H9 (cell line): ENCODE data around the gene OXTR. TPM values are rescaled to one million over a fixed set of nuclear protein-coding genes. Genes with fewer than 3 reads are reported as not detected.

Source experiments
- DNase-seq: peaks from one replicate; pipeline ENCODE4 v3.0.0-alpha.2; 2017
- H2AFZ ChIP-seq: one replicate; pipeline ENCODE4 v1.6.1; 2013; ENCODE audit warnings: mild to moderate bottlenecking, low read length, control low read depth, moderate library complexity
- H2AK5ac ChIP-seq: 2 replicates; pipeline ENCODE4 v1.6.1; 2013; ENCODE audit warnings: low read length, control low read depth, mixed read lengths; ENCODE audit not compliant: insufficient read length
- H2BK120ac ChIP-seq: one replicate; pipeline ENCODE4 v1.6.1; 2013; ENCODE audit warnings: low read depth, mild to moderate bottlenecking, low read length, control low read depth, inconsistent platforms; ENCODE audit not compliant: poor library complexity, severe bottlenecking
- H2BK12ac ChIP-seq: 2 replicates; pipeline ENCODE4 v1.6.1; 2013; ENCODE audit warnings: low read length, control low read depth, mixed read lengths, low read depth; ENCODE audit not compliant: insufficient read length
- H2BK15ac ChIP-seq: 2 replicates; pipeline ENCODE4 v1.6.1; 2013; ENCODE audit warnings: low read depth, low read length, control low read depth
- H2BK20ac ChIP-seq: one replicate; pipeline ENCODE4 v1.6.1; 2013; ENCODE audit warnings: low read depth, mild to moderate bottlenecking, low read length, control low read depth, inconsistent platforms; ENCODE audit not compliant: poor library complexity, severe bottlenecking
- H2BK5ac ChIP-seq: 2 replicates; pipeline ENCODE4 v1.6.1; 2013; ENCODE audit warnings: low read length, control low read depth, mixed read lengths; ENCODE audit not compliant: insufficient read length
- H3K14ac ChIP-seq: 2 replicates; pipeline ENCODE4 v1.6.1; 2013; ENCODE audit warnings: low read length, control low read depth; ENCODE audit not compliant: insufficient read depth
- H3K18ac ChIP-seq: 2 replicates; pipeline ENCODE4 v1.6.1; 2013; ENCODE audit warnings: low read depth, mild to moderate bottlenecking, mixed read lengths, low read length, control low read depth; ENCODE audit not compliant: insufficient read length
- H3K23ac ChIP-seq: 2 replicates; pipeline ENCODE4 v1.6.1; 2013; ENCODE audit warnings: low read length, control low read depth, mixed read lengths, low read depth; ENCODE audit not compliant: insufficient read length
- H3K23me2 ChIP-seq: 2 replicates; pipeline ENCODE4 v1.6.1; 2013; ENCODE audit warnings: low read depth, mild to moderate bottlenecking, mixed read lengths, low read length, control low read depth; ENCODE audit not compliant: insufficient read length, poor library complexity, severe bottlenecking
- H3K27ac ChIP-seq: 2 replicates; pipeline ENCODE4 v1.5.1; 2013; ENCODE audit warnings: low read length, control low read depth, mixed read lengths, low read depth; ENCODE audit not compliant: insufficient read length
- H3K27me3 ChIP-seq: 2 replicates; pipeline ENCODE4 v1.6.1; 2013; ENCODE audit warnings: low read length, control low read depth, inconsistent platforms; ENCODE audit not compliant: insufficient read depth
- H3K4ac ChIP-seq: 2 replicates; pipeline ENCODE4 v1.6.1; 2013; ENCODE audit warnings: low read depth, mild to moderate bottlenecking, control low read depth, inconsistent platforms, low read length, moderate library complexity
- H3K4me1 ChIP-seq: 2 replicates; pipeline ENCODE4 v1.6.1; 2013; ENCODE audit warnings: low read length, control low read depth, inconsistent platforms; ENCODE audit not compliant: insufficient read depth
- H3K4me2 ChIP-seq: 2 replicates; pipeline ENCODE4 v1.6.1; 2013; ENCODE audit warnings: low read length, control low read depth, mixed read lengths; ENCODE audit not compliant: insufficient read length, insufficient read depth
- H3K56ac ChIP-seq: 2 replicates; pipeline ENCODE4 v1.6.1; 2013; ENCODE audit warnings: low read depth, mild to moderate bottlenecking, mixed read lengths, low read length, control low read depth; ENCODE audit not compliant: insufficient read length
- H3K79me1 ChIP-seq: 2 replicates; pipeline ENCODE4 v1.6.1; 2013; ENCODE audit warnings: low read depth, mild to moderate bottlenecking, moderate library complexity, low read length, control low read depth, inconsistent platforms; ENCODE audit not compliant: insufficient read depth, poor library complexity, severe bottlenecking
- H3K79me2 ChIP-seq: 2 replicates; pipeline ENCODE4 v1.6.1; 2013; ENCODE audit warnings: low read length, control low read depth, inconsistent platforms; ENCODE audit not compliant: insufficient read depth
- H3K9ac ChIP-seq: 2 replicates; pipeline ENCODE4 v1.6.1; 2013; ENCODE audit warnings: low read length, control low read depth, mixed read lengths; ENCODE audit not compliant: insufficient read length; ENCODE audit errors: extremely low read depth
- H3K9me3 ChIP-seq: one replicate; pipeline ENCODE4 v1.6.1; 2013; ENCODE audit warnings: low read depth, low read length, inconsistent platforms; ENCODE audit not compliant: control insufficient read depth
- H3T11ph ChIP-seq: one replicate; pipeline ENCODE4 v1.6.1; 2013; ENCODE audit warnings: mild to moderate bottlenecking, low read length, control low read depth, inconsistent platforms
- H4K20me1 ChIP-seq: one replicate; pipeline ENCODE4 v1.6.1; 2013; ENCODE audit not compliant: control insufficient read depth, insufficient read length, insufficient read depth
- H4K5ac ChIP-seq: 2 replicates; pipeline ENCODE4 v1.6.1; 2013; ENCODE audit warnings: low read depth, mild to moderate bottlenecking, mixed read lengths, low read length, control low read depth; ENCODE audit not compliant: insufficient read length
- H4K8ac ChIP-seq: replicated peaks from 2 replicates; pipeline ENCODE4 v1.6.1; 2013; ENCODE audit warnings: low read length, control low read depth, mixed read lengths, low read depth; ENCODE audit not compliant: insufficient read length
- H4K91ac ChIP-seq: 2 replicates; pipeline ENCODE4 v1.6.1; 2013; ENCODE audit warnings: low read depth, mild to moderate bottlenecking, moderate library complexity, mixed read lengths, low read length, control low read depth; ENCODE audit not compliant: insufficient read length
- H3K27ac Mint-ChIP-seq, 3 experiments: 2 replicates in 2 of 3; 3 replicates in 1 of 3; pipeline ENCODE4 v1.8.0; 2020 to 2021; ENCODE audit warnings: mixed read lengths in 3 of 3, mild to moderate bottlenecking in 1 of 3, moderate library complexity in 1 of 3
- H3K27me3 Mint-ChIP-seq: 2 replicates; pipeline ENCODE4 v1.8.0; 2021; ENCODE audit warnings: low read depth, mild to moderate bottlenecking, moderate library complexity, mixed read lengths
- H3K36me3 Mint-ChIP-seq, 3 experiments: 2 replicates in 2 of 3; 3 replicates in 1 of 3; pipeline ENCODE4 v1.8.0; 2020 to 2021; ENCODE audit warnings: low read depth in 3 of 3, mixed read lengths in 3 of 3; ENCODE audit not compliant: insufficient read depth in 1 of 3
- H3K4me1 Mint-ChIP-seq, 2 experiments: 2 replicates each; pipeline ENCODE4 v1.8.0; 2020; ENCODE audit warnings: mixed read lengths in 2 of 2
- H3K4me3 Mint-ChIP-seq, 2 experiments: 2 replicates in 1 of 2; 3 replicates in 1 of 2; pipeline ENCODE4 v1.8.0; 2020 to 2021; ENCODE audit warnings: mild to moderate bottlenecking in 2 of 2, mixed read lengths in 2 of 2, moderate library complexity in 1 of 2
- H3K9me3 Mint-ChIP-seq, 2 experiments: 2 replicates in 1 of 2; 3 replicates in 1 of 2; pipeline ENCODE4 v1.8.0; 2020; ENCODE audit warnings: mild to moderate bottlenecking in 2 of 2, mixed read lengths in 2 of 2, moderate library complexity in 1 of 2
- WGBS: extraction: QIAGEN DNeasy Blood & Tissue Kit; methylation state at CpG from one replicate; pipeline ENCODE4 v1.1.7; 2013; ENCODE audit warnings: missing lambda C conversion rate, low lambda C conversion rate, mixed read lengths; ENCODE audit not compliant: insufficient read length; ENCODE audit errors: extremely low coverage; 5-methylcytosine and 5-hydroxymethylcytosine counted together
- total RNA-seq: library from RNA; stranded (reverse); gene quantifications from 2 replicates; pipeline ENCODE4 v1.2.1, GENCODE V29; 2021
- TF ChIP-seq, protein P1 (sequence below): fragments of 200-600 bp; sonication (generic); conservative IDR thresholded peaks from 3 replicates; pipeline ENCODE4 v1.8.0; 2021; ENCODE audit warnings: antibody characterized with exemption, mild to moderate bottlenecking

OXTR gene
- total RNA-seq, 1 experiment from 2014 or later, result 1.7 TPM

- Histone ChIP-seq H2BK15ac (no peak overlapping the region), H3K4ac (no peak overlapping the region), H3K23ac (no peak overlapping the region), H3K14ac (no peak overlapping the region), H2BK5ac (no peak overlapping the region), H3K56ac (no peak overlapping the region), H2BK20ac (no peak overlapping the region), H3T11ph (no peak overlapping the region), H4K20me1 (no peaks in the 10 kb centered on the region), H3K23me2 (no peaks in the 10 kb centered on the region), H2AFZ (no peak overlapping the region), H3K9ac (no peak overlapping the region), H3K79me2 (no peaks in the 10 kb centered on the region), H3K18ac (no peak overlapping the region), H2BK12ac (no peak overlapping the region), H3K4me1 (no peaks in the 10 kb centered on the region), H2BK120ac (no peak overlapping the region), H4K5ac (no peak overlapping the region), H4K91ac (no peak overlapping the region), H4K8ac (no peak overlapping the region), H3K9me3 (no peaks in the 10 kb centered on the region), H3K27ac (no peak overlapping the region), H3K4me2 (no peak overlapping the region), H3K27me3 (no peaks in the 10 kb centered on the region), H2AK5ac (no peak overlapping the region), H3K79me1 (no peaks in the 10 kb centered on the region)
- Mint-ChIP-seq H3K4me3 (no peak overlapping the region), H3K27me3 (peaks cover 20% of the 10 kb centered on the region), H3K27ac (no peak overlapping the region; a peak in 1 of 7 replicates), H3K9me3 (no peaks in the 10 kb centered on the region), H3K36me3 (peaks cover 0 to 3% (median 0%) of the 10 kb centered on the region in 3 experiments; a peak in 2 of 7 replicates), H3K4me1 (peaks cover 4 to 8% of the 10 kb centered on the region in 2 experiments; a peak in 2 of 4 replicates)
- WGBS, result no CpG with 5 or more reads among the region's 5 CpGs
- TF ChIP-seq, protein P1, sequence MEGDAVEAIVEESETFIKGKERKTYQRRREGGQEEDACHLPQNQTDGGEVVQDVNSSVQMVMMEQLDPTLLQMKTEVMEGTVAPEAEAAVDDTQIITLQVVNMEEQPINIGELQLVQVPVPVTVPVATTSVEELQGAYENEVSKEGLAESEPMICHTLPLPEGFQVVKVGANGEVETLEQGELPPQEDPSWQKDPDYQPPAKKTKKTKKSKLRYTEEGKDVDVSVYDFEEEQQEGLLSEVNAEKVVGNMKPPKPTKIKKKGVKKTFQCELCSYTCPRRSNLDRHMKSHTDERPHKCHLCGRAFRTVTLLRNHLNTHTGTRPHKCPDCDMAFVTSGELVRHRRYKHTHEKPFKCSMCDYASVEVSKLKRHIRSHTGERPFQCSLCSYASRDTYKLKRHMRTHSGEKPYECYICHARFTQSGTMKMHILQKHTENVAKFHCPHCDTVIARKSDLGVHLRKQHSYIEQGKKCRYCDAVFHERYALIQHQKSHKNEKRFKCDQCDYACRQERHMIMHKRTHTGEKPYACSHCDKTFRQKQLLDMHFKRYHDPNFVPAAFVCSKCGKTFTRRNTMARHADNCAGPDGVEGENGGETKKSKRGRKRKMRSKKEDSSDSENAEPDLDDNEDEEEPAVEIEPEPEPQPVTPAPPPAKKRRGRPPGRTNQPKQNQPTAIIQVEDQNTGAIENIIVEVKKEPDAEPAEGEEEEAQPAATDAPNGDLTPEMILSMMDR, result no peak
- DNase-seq, result no peak
These were observed 8.0 kb upstream of the OXTR start for GRCh38 chr3:8777201-8777977.
